ENCODE results near the gene CPLX3.

CPLX3 gene

GRCh38 chr15:74845208-74845568 lies 18.8 kb downstream of the CPLX3 start:
- DNase-seq (ENCODE audit: low read depth), result no peak
- no peak for TF ChIP-seq MYC (IDR thresholded peaks at IDR 0.05; ENCODE audit: low read depth, low read length)
- no peak for TF ChIP-seq MAX (IDR thresholded peaks at IDR 0.05; ENCODE audit: low read depth, low read length)
- no peak for TF ChIP-seq POLR2A (IDR thresholded peaks at IDR 0.05; ENCODE audit: extremely low read depth, insufficient read length)
- TF ChIP-seq CTCF (IDR thresholded peaks at IDR 0.05; ENCODE audit: low read depth, low read length), result no peak
- no peak overlapping the region for H3K4me3 ChIP-seq (ENCODE audit: low read depth, low read length)

- DNase-seq (ENCODE audit: low read depth), result no peak
Observed at GRCh38 chr15:74845581-74845980, 19.2 kb downstream of the CPLX3 start.

GRCh38 chr15:74847432-74847831 lies 21.0 kb downstream of the CPLX3 start:
- no peak for DNase-seq (ENCODE audit: low read depth)
- H3K4me3 ChIP-seq (ENCODE audit: low read depth, low read length), result no peak overlapping the region
- TF ChIP-seq MAX (IDR thresholded peaks at IDR 0.05; ENCODE audit: low read depth, low read length) (no peak), CTCF (IDR thresholded peaks at IDR 0.05; ENCODE audit: low read depth, low read length) (no peak), MYC (IDR thresholded peaks at IDR 0.05; ENCODE audit: low read depth, low read length) (no peak)

More at GRCh38 chr15:74845581-74845980, 19.2 kb downstream of the CPLX3 start:
- TF ChIP-seq POLR2A (IDR thresholded peaks at IDR 0.05; ENCODE audit: extremely low read depth, insufficient read length) (no peak), MYC (IDR thresholded peaks at IDR 0.05; ENCODE audit: low read depth, low read length) (no peak), MAX (IDR thresholded peaks at IDR 0.05; ENCODE audit: low read depth, low read length) (no peak), CTCF (IDR thresholded peaks at IDR 0.05; ENCODE audit: low read depth, low read length) (no peak)
- no peak overlapping the region for H3K4me3 ChIP-seq (ENCODE audit: low read depth, low read length)

GRCh38 chr15:74850393-74850792 lies 24.0 kb downstream of the CPLX3 start:
- no peak for DNase-seq (ENCODE audit: low read depth)
- no peak for TF ChIP-seq MYC (IDR thresholded peaks at IDR 0.05; ENCODE audit: low read depth, low read length)
- TF ChIP-seq MAX (IDR thresholded peaks at IDR 0.05; ENCODE audit: low read depth, low read length), result no peak
- no peak for TF ChIP-seq POLR2A (IDR thresholded peaks at IDR 0.05; ENCODE audit: extremely low read depth, insufficient read length)
- TF ChIP-seq CTCF (IDR thresholded peaks at IDR 0.05; ENCODE audit: low read depth, low read length), result no peak
- no peak overlapping the region for H3K4me3 ChIP-seq (ENCODE audit: low read depth, low read length)

- H3K4me3 ChIP-seq (ENCODE audit: low read depth, low read length), result no peak overlapping the region
- no peak for TF ChIP-seq MAX (IDR thresholded peaks at IDR 0.05; ENCODE audit: low read depth, low read length)
- TF ChIP-seq CTCF (IDR thresholded peaks at IDR 0.05; ENCODE audit: low read depth, low read length), result no peak
- no peak for TF ChIP-seq POLR2A (IDR thresholded peaks at IDR 0.05; ENCODE audit: extremely low read depth, insufficient read length)
- TF ChIP-seq MYC (IDR thresholded peaks at IDR 0.05; ENCODE audit: low read depth, low read length), result no peak
- no peak for DNase-seq (ENCODE audit: low read depth)
Observed at GRCh38 chr15:74851960-74852359, 25.5 kb downstream of the CPLX3 start.

Measured in NB4 (cell line).